Osteocyte (in vitro differentiated cells): Measurements from ENCODE around the gene MPPED2. TPM values are rescaled to one million over a fixed set of nuclear protein-coding genes. Genes with fewer than 3 reads are reported as not detected.
"Not testable (repeated sequence)": the region's sequence is repeated elsewhere in the genome, so short reads cannot be mapped to it uniquely, and the experiment has no call there.

Source experiments
- DNase-seq: peaks from one replicate; pipeline ENCODE4 v3.0.0; 2021; ENCODE audit warnings: mixed read lengths; ENCODE audit not compliant: unreplicated experiment; ENCODE audit errors: extremely low spot score
- H3K27ac Mint-ChIP-seq: one replicate; pipeline ENCODE4 v1.8.0; 2021; ENCODE audit warnings: mild to moderate bottlenecking, mixed read lengths; ENCODE audit not compliant: unreplicated experiment
- H3K27me3 Mint-ChIP-seq: one replicate; pipeline ENCODE4 v1.8.0; 2021; ENCODE audit warnings: mixed read lengths; ENCODE audit not compliant: unreplicated experiment
- H3K36me3 Mint-ChIP-seq: one replicate; pipeline ENCODE4 v1.8.0; 2021; ENCODE audit warnings: mixed read lengths; ENCODE audit not compliant: unreplicated experiment
- H3K4me1 Mint-ChIP-seq: one replicate; pipeline ENCODE4 v1.8.0; 2021; ENCODE audit warnings: mixed read lengths; ENCODE audit not compliant: unreplicated experiment
- H3K4me3 Mint-ChIP-seq: one replicate; pipeline ENCODE4 v1.8.0; 2021; ENCODE audit warnings: mild to moderate bottlenecking, moderate library complexity, mixed read lengths; ENCODE audit not compliant: unreplicated experiment
- H3K9me3 Mint-ChIP-seq: one replicate; pipeline ENCODE4 v1.8.0; 2021; ENCODE audit warnings: mixed read lengths; ENCODE audit not compliant: unreplicated experiment
- total RNA-seq: library from RNA; stranded (reverse); gene quantifications from 2 replicates; pipeline ENCODE4 v1.2.1, GENCODE V29; 2021
- TF ChIP-seq, protein P1 (sequence below): fragments of 200-600 bp; sonication (generic); IDR thresholded peaks from 2 replicates; pipeline ENCODE4 v1.5.0; 2021; ENCODE audit warnings: antibody characterized with exemption, mild to moderate bottlenecking, moderate library complexity

MPPED2 gene
- total RNA-seq, 1 donor from 2014 or later = not detected

DNA sequence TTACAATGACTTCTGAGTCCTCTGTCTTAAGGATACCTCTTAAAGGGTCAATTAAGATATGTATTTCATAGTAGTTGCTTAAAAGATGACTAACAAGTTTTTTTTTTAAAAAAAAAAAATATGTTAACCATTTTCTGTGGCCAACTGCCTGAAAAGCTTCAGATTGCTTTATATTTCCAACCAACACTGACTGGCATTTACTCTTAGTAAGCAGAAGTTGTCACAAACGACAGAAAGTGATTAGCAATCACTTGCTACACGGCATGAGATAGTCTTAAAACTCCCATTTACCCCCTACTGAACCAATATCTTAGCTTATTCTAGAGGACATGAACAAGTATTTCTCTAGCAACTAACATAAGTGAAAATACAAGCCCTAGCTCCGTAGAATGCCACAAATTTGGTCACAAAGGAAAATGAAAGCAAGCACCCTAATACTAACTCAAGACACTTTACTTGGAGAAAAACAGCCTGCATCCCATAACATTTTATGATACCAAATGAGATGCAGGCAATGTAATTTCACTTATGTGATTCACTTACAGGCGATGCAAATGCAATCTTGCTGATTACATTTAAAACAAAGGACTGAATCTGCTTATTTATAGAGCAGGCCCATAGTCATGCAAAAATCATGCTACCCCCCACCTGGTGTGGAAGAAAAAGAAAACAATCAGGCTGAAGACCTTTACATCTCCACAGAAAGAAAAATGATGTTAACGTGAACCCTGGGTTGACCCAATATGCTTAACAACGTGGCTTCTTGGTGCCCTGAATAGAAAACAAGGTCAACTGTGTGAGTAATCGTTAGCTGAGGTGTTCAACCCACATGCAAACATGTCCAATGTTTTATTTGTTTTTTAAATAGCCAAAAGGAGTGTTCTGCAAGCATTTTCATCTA lies 25.7 kb downstream of the MPPED2 start:
- Mint-ChIP-seq H3K9me3 (no peaks in the 10 kb centered on the region), H3K27me3 (peaks cover 18% of the 10 kb centered on the region), H3K4me1 (no peaks in the 10 kb centered on the region), H3K36me3 (no peaks in the 10 kb centered on the region), H3K27ac (no peak overlapping the region), H3K4me3 (no peak overlapping the region)
- DNase-seq = no peak
- TF ChIP-seq, protein P1, sequence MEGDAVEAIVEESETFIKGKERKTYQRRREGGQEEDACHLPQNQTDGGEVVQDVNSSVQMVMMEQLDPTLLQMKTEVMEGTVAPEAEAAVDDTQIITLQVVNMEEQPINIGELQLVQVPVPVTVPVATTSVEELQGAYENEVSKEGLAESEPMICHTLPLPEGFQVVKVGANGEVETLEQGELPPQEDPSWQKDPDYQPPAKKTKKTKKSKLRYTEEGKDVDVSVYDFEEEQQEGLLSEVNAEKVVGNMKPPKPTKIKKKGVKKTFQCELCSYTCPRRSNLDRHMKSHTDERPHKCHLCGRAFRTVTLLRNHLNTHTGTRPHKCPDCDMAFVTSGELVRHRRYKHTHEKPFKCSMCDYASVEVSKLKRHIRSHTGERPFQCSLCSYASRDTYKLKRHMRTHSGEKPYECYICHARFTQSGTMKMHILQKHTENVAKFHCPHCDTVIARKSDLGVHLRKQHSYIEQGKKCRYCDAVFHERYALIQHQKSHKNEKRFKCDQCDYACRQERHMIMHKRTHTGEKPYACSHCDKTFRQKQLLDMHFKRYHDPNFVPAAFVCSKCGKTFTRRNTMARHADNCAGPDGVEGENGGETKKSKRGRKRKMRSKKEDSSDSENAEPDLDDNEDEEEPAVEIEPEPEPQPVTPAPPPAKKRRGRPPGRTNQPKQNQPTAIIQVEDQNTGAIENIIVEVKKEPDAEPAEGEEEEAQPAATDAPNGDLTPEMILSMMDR = no peak

DNA sequence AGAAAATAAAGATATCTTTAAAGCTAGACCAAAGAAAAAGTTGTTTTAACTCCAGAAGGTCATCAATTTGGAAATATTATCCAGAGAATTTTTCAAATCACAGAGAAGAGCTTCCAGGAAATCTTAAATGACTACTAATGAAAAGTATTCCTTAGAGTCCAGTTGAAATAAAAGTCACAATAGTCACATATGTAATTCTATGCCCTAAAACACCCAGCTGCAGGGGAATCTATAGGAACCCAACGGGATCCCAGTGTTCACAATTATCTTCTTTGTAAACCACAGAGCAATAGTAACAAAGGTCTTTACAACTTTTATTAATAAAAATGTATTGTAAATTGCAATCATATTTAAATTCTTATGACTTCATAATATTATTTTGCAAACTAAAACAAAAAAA lies 27.1 kb downstream of the MPPED2 start:
- Mint-ChIP-seq H3K4me3 (no peak overlapping the region), H3K4me1 (no peaks in the 10 kb centered on the region), H3K36me3 (no peaks in the 10 kb centered on the region), H3K27me3 (peaks cover 5% of the 10 kb centered on the region), H3K9me3 (no peaks in the 10 kb centered on the region), H3K27ac (no peak overlapping the region)
- no peak for DNase-seq
- TF ChIP-seq, protein P1 = no peak

DNA sequence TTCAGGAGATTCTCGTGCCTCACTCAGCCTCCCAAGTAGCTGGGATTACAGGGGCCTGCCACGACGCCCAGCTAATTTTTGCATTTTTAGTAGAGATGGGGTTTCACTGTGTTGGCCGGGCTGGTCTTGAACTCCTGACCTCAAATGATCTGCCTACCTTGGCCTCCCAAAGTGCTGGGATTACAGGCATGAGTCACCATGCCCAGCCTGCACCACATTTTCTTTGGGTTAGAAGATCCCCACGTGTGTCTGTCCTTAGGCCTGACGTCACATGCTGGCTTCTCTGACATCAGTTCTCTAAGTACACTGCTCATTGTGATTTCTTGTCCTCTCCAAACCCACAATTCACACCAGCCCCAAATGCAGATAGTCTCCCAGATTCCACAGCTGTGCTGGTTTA lies 31.6 kb downstream of the MPPED2 start:
- H3K27me3 Mint-ChIP-seq, H3K9me3 Mint-ChIP-seq, H3K4me1 Mint-ChIP-seq, DNase-seq, H3K36me3 Mint-ChIP-seq, H3K27ac Mint-ChIP-seq, H3K4me3 Mint-ChIP-seq: not testable (repeated sequence)

DNA sequence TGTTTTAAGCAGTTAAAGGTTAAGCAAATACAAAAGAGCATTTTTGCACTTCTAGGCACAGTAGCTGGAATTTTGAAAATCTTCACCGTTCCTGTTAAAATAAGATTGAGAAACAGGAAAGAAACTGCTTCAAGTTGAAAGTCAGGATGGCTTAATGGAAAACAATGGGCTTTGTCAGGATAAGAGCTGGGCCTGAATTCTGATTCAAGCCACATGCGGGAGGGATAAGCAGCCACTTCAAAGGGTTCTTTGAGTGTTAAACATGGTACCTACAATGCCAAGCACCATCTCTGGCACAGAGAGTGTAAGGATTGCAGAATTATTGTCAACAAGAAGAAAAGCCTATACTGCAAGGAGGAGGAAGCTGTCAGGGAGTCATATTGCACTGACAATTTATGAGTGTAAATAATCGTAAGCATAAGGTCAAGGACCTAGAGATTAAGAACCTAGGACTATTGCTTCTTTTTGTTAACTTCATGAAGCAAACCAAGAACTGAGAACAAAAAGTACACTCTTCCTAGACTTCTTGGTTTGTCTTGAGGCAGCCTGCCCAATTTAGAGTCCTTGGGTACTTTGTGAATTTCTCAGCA lies 32.5 kb downstream of the MPPED2 start:
- H3K9me3 Mint-ChIP-seq = no peaks in the 10 kb centered on the region
- H3K27ac Mint-ChIP-seq = no peak overlapping the region
- TF ChIP-seq, protein P1 = no peak
- DNase-seq = no peak
- H3K4me1 Mint-ChIP-seq = no peaks in the 10 kb centered on the region
- H3K36me3 Mint-ChIP-seq = no peaks in the 10 kb centered on the region
- H3K4me3 Mint-ChIP-seq = no peak overlapping the region
- H3K27me3 Mint-ChIP-seq = no peaks in the 10 kb centered on the region

DNA sequence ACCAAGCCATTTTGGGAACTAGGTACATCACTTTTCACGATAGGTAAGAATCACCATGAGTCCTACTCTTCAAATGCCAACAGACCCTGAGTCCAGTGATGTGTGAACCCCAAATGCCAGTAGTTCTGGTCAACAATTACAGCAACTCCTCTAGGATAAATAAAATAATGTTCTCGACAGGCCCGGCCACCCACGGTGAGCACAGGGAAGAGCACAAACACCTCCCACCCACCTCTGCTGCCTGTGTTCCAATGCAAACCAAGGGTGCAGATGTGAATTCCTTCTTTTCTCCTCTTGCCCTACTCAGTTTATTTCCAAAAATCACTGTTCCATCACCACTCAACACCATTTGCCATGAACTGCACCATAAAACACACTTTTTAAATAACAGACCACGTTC lies 33.3 kb downstream of the MPPED2 start:
- no peak for DNase-seq
- H3K27ac Mint-ChIP-seq = no peak overlapping the region
- TF ChIP-seq, protein P1 = no peak
- H3K4me3 Mint-ChIP-seq = no peak overlapping the region
- H3K27me3 Mint-ChIP-seq = no peaks in the 10 kb centered on the region
- H3K4me1 Mint-ChIP-seq = no peaks in the 10 kb centered on the region
- no peaks in the 10 kb centered on the region for H3K9me3 Mint-ChIP-seq
- H3K36me3 Mint-ChIP-seq = no peaks in the 10 kb centered on the region
